Peyer's patch (tissue), 4 donors: ENCODE results near the gene ITGA11. TPM values are rescaled to one million over a fixed set of nuclear protein-coding genes. Genes with fewer than 3 reads are reported as not detected.

ENCODE experiments used
- DNase-seq, 3 donors: peaks; one replicate each; pipeline ENCODE4 v3.0.0-alpha.2; 2017 to 2019
- H3K27ac ChIP-seq, 4 donors: fragments of 200-600 bp; sonication (generic); one replicate each; pipeline ENCODE4 v1.5.1; 2016 to 2019
- H3K27me3 ChIP-seq, 2 donors: fragments of 200-600 bp; sonication (generic); one replicate each; pipeline ENCODE4 v1.5.1; 2019
- H3K36me3 ChIP-seq, 3 donors: fragments of 200-600 bp; sonication (generic); one replicate each; pipeline ENCODE4 v1.5.1; 2016 to 2019
- H3K4me1 ChIP-seq, 4 donors: fragments of 200-600 bp; sonication (generic); one replicate each; pipeline ENCODE4 v1.5.1; 2016 to 2019
- H3K4me3 ChIP-seq, 4 donors: fragments of 200-600 bp; sonication (generic); 1 replicate in 3 of 4; 2 replicates in 1 of 4; pipeline ENCODE4 v1.5.1; 2016 to 2019; ENCODE audit warnings: mild to moderate bottlenecking in 1 of 4
- H3K9me3 ChIP-seq, 4 donors: fragments of 200-600 bp; sonication (generic); one replicate each; pipeline ENCODE4 v1.5.1; 2016 to 2019; ENCODE audit warnings: mild to moderate bottlenecking in 1 of 4
- CTCF ChIP-seq, 6 experiments: fragments of 450-650 bp in 4 of 6; fragments of 200-600 bp in 2 of 6; sonication (generic) in 1 of 6; IDR thresholded peaks; one replicate each; pipeline ENCODE4 v1.5.1; 2017 to 2019; ENCODE audit warnings: antibody characterized with exemption in 6 of 6, mild to moderate bottlenecking in 3 of 6, moderate library complexity in 1 of 6
- POLR2A ChIP-seq, 2 donors: fragments of 450-650 bp; IDR thresholded peaks; one replicate each; pipeline ENCODE4 v1.5.1; 2017; ENCODE audit warnings: antibody characterized with exemption in 2 of 2, mild to moderate bottlenecking in 2 of 2, moderate library complexity in 2 of 2
- total RNA-seq, 4 donors: library from RNA; depleted of rRNA; stranded (reverse); fragments of >200 nt; gene quantifications; one replicate each; pipeline ENCODE4 v1.1.0, GENCODE V29; 2016

ITGA11 gene
- total RNA-seq, 4 donors from 2014 or later: 0.88 to 24.8 (median 2.6) TPM

GRCh38 chr15:68335655-68336054 lies 96.3 kb downstream of the ITGA11 start:
- H3K27ac ChIP-seq: no peak overlapping the region
- no peaks in the 10 kb centered on the region for H3K4me1 ChIP-seq
- H3K9me3 ChIP-seq: no peaks in the 10 kb centered on the region
- H3K4me3 ChIP-seq: no peak overlapping the region
- DNase-seq: no peak
- no peak for TF ChIP-seq CTCF (IDR thresholded peaks at IDR 0.05)
- TF ChIP-seq POLR2A (IDR thresholded peaks at IDR 0.05): no peak
- no peaks in the 10 kb centered on the region for H3K27me3 ChIP-seq
- no peaks in the 10 kb centered on the region for H3K36me3 ChIP-seq

GRCh38 chr15:68335251-68335650 lies 96.7 kb downstream of the ITGA11 start:
- TF ChIP-seq POLR2A (IDR thresholded peaks at IDR 0.05) (no peak), CTCF (IDR thresholded peaks at IDR 0.05) (no peak)
- Histone ChIP-seq H3K36me3 (no peaks in the 10 kb centered on the region), H3K27ac (peak overlapping the region in 1 of 4 donors; percentile 2), H3K9me3 (no peaks in the 10 kb centered on the region), H3K4me3 (no peak overlapping the region), H3K27me3 (no peaks in the 10 kb centered on the region), H3K4me1 (no peaks in the 10 kb centered on the region)
- DNase-seq: no peak

DNA sequence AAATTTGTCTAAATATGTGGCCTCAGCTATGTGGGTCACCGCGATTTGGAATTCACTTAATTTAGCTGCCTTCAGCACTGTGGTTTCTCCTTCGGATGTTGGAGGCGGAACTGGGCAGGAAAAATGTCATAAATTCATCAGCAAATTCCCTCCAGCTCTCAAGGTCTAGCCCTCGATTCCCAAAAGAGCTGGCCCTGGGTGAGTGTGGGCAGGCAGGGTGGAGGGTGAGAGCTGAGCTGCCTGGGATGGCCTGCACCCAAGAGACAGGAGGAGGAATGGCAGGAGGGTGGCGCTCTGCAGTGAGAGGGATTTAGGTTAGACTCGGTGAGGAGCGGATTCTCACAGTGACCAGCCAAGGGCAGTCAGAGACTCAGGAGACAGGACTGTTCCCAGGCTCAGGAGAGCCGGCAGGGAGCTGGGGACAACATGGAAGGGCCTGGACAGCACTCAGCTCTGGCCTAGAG lies 97.3 kb downstream of the ITGA11 start:
- TF ChIP-seq CTCF (IDR thresholded peaks at IDR 0.05): no peak
- TF ChIP-seq POLR2A (IDR thresholded peaks at IDR 0.05): no peak
- no peaks in the 10 kb centered on the region for H3K36me3 ChIP-seq
- H3K4me1 ChIP-seq: no peaks in the 10 kb centered on the region
- H3K9me3 ChIP-seq: no peaks in the 10 kb centered on the region
- no peak for DNase-seq
- no peak overlapping the region for H3K4me3 ChIP-seq
- peak overlapping the region in 2 of 4 donors; percentile 2 to 22 for H3K27ac ChIP-seq
- no peaks in the 10 kb centered on the region for H3K27me3 ChIP-seq

DNA sequence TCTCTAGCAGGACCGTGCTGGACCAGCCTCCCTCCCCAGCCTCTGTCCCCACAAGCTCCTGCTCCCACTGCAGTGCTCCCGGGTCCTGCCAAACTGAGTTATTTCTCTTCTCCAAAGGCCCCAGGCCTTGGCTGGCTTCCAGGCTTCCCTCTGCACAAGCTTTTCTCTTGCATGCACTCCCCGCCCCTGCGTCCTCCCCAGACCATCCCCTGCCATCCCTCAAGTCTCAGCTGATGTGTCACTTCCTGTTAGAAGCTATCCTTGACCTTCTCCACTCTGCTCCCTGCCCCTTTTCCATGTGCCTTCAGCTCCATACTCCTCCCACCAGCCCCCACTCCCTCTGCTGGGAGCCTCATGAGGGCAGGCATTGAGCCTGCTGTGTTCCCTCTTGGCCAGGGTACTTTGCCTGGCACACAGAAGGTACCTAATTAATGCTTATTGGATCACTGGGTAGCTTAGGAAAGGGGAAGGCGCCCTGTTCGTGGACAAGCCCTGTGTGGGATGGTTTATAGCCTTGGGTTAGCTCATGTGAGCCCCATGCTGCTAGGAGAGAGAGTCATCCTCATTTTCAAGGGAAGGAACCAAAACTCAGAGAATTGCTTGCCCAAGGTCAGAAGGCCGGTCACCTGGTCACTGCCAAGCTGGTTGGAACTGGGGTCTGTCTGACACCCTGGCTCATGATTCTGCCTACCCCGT lies 98.0 kb downstream of the ITGA11 start:
- Histone ChIP-seq H3K4me1 (no peaks in the 10 kb centered on the region), H3K36me3 (no peaks in the 10 kb centered on the region), H3K27ac (peak overlapping the region in 1 of 4 donors; percentile 22), H3K27me3 (no peaks in the 10 kb centered on the region), H3K9me3 (no peaks in the 10 kb centered on the region), H3K4me3 (no peak overlapping the region)
- no peak for DNase-seq
- TF ChIP-seq POLR2A (IDR thresholded peaks at IDR 0.05) (no peak), CTCF (IDR thresholded peaks at IDR 0.05) (no peak)

DNA sequence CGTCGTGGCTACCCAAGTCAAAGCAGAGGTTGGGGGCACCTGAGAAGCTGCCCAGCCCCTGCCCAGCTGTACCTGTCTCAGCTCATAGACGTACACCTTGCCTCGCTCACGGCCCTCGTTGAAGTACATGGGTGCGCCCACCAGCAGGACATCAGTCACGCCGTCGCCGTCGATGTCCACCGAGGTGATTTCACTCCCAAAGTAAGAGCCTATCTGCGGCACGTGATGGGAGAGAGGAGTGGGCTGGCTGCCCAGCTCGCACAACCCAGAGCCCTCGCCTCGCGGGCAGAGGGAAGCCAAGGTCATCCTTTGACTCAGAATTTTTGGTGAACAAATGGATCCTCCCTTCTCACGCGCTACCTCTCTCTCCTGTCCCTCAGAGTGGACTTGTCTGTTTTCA lies 99.7 kb downstream of the ITGA11 start:
- Histone ChIP-seq H3K9me3 (no peaks in the 10 kb centered on the region), H3K4me3 (no peak overlapping the region), H3K4me1 (no peaks in the 10 kb centered on the region), H3K27me3 (no peaks in the 10 kb centered on the region), H3K36me3 (no peaks in the 10 kb centered on the region), H3K27ac (no peak overlapping the region)
- DNase-seq: no peak
- no peak for TF ChIP-seq CTCF (IDR thresholded peaks at IDR 0.05)
- TF ChIP-seq POLR2A (IDR thresholded peaks at IDR 0.05): no peak
